OCI-LY7 (cell line): ENCODE measurements around the gene TOR2A. TPM values are rescaled to one million over a fixed set of nuclear protein-coding genes. Genes with fewer than 3 reads are reported as not detected.

Source experiments
- BruUV-seq: library from RNA; stranded (reverse); fragments of 400-500 nt; replicated peaks from 2 replicates; lab custom pipeline; 2021; lab: Mats Ljungman, UMichigan
- CTCF ChIA-PET: fragments of 300-600 bp; sonication (Branson Sonifier 250); formaldehyde crosslinking; loops from one replicate; lab custom pipeline; 2022; ENCODE audit warnings: antibody characterized with exemption; ENCODE audit not compliant: unreplicated experiment; lab: Charles Lee
- POLR2A ChIA-PET: fragments of 300-600 bp; sonication (Branson Sonifier 250); formaldehyde crosslinking; loops from one replicate; lab custom pipeline; 2022; ENCODE audit warnings: antibody characterized with exemption; lab: Charles Lee
- DNase-seq: peaks from one replicate; pipeline ENCODE4 v3.0.0-alpha.2; 2015; ENCODE audit warnings: low spot score
- H2AFZ ChIP-seq: fragments of 200-600 bp; sonication (generic), shearing (Covaris generic); 2 replicates; pipeline ENCODE4 v1.6.1; 2014; ENCODE audit warnings: mild to moderate bottlenecking, antibody characterized with exemption, low read length, moderate library complexity
- H3K27ac ChIP-seq: fragments of 200-600 bp; sonication (generic); 2 replicates; pipeline ENCODE4 v1.5.1; 2014; ENCODE audit warnings: mixed run types, low read depth, mild to moderate bottlenecking, moderate library complexity, low read length, inconsistent platforms; ENCODE audit not compliant: poor library complexity, severe bottlenecking
- H3K36me3 ChIP-seq: fragments of 200-600 bp; sonication (generic); 2 replicates; pipeline ENCODE4 v1.6.1; 2014; ENCODE audit warnings: mild to moderate bottlenecking, antibody characterized with exemption, low read length, moderate library complexity, mixed read lengths; ENCODE audit not compliant: insufficient read depth
- H3K4me1 ChIP-seq: fragments of 200-600 bp; sonication (generic); 2 replicates; pipeline ENCODE4 v1.5.1; 2014; ENCODE audit warnings: mild to moderate bottlenecking, low read length; ENCODE audit not compliant: insufficient read depth, poor library complexity, severe bottlenecking
- H3K4me2 ChIP-seq: fragments of 200-600 bp; sonication (generic); 2 replicates; pipeline ENCODE4 v1.6.1; 2014; ENCODE audit warnings: mild to moderate bottlenecking, low read length
- H3K4me3 ChIP-seq: fragments of 200-600 bp; sonication (generic); 2 replicates; pipeline ENCODE4 v1.5.1; 2014; ENCODE audit warnings: mild to moderate bottlenecking, low read depth, low read length; ENCODE audit not compliant: poor library complexity, severe bottlenecking
- H3K79me2 ChIP-seq: fragments of 200-600 bp; sonication (generic); 2 replicates; pipeline ENCODE4 v1.6.1; 2016; ENCODE audit warnings: low read depth, mild to moderate bottlenecking, low read length, moderate library complexity, mixed read lengths; ENCODE audit not compliant: insufficient read depth
- H3K9me2 ChIP-seq: fragments of 200-600 bp; sonication (generic); 2 replicates; pipeline ENCODE4 v1.6.1; 2016; ENCODE audit warnings: mild to moderate bottlenecking, low read length, mixed read lengths; ENCODE audit not compliant: insufficient read depth
- H3K9me3 ChIP-seq: fragments of 200-600 bp; sonication (generic); 2 replicates; pipeline ENCODE4 v1.6.1; 2014; ENCODE audit warnings: mild to moderate bottlenecking, mixed run types, low read length, mixed read lengths
- H4K20me1 ChIP-seq: fragments of 200-600 bp; sonication (generic); 2 replicates; pipeline ENCODE4 v1.6.1; 2014; ENCODE audit warnings: mild to moderate bottlenecking, antibody characterized with exemption, low read length, moderate library complexity, mixed read lengths; ENCODE audit not compliant: insufficient read depth
- EZH2phosphoT487 ChIP-seq: fragments of 200-600 bp; sonication (generic); IDR thresholded peaks from 2 replicates; pipeline ENCODE4 v1.6.1; 2018; ENCODE audit warnings: low read depth, borderline replicate concordance, mild to moderate bottlenecking, mixed run types, antibody characterized with exemption, low read length, moderate library complexity, mixed read lengths
- intact Hi-C: fragments of 100-400 bp; cut with micrococcal nuclease; formaldehyde crosslinking; loops from one replicate; pipeline ENCODE4 v1.10.0; 2022; ENCODE audit not compliant: unreplicated experiment
- total RNA-seq, 2 experiments: library from RNA; depleted of rRNA in 1 of 2; stranded (reverse); fragments of >200 nt in 1 of 2; shearing (Covaris generic) in 1 of 2; gene quantifications; 2 replicates each; pipeline ENCODE4 v1.2.3, GENCODE V29; 2014 to 2022
- TF ChIP-seq, protein P1 (sequence below): fragments of 200-600 bp; sonication (generic); conservative IDR thresholded peaks from 2 replicates; pipeline ENCODE4 v1.5.1; 2014; ENCODE audit warnings: mild to moderate bottlenecking, antibody characterized with exemption, low read length, moderate library complexity, mixed read lengths

The TOR2A gene
- total RNA-seq, 2 experiments from 2014 or later: 13.9 to 17.9 TPM

DNA sequence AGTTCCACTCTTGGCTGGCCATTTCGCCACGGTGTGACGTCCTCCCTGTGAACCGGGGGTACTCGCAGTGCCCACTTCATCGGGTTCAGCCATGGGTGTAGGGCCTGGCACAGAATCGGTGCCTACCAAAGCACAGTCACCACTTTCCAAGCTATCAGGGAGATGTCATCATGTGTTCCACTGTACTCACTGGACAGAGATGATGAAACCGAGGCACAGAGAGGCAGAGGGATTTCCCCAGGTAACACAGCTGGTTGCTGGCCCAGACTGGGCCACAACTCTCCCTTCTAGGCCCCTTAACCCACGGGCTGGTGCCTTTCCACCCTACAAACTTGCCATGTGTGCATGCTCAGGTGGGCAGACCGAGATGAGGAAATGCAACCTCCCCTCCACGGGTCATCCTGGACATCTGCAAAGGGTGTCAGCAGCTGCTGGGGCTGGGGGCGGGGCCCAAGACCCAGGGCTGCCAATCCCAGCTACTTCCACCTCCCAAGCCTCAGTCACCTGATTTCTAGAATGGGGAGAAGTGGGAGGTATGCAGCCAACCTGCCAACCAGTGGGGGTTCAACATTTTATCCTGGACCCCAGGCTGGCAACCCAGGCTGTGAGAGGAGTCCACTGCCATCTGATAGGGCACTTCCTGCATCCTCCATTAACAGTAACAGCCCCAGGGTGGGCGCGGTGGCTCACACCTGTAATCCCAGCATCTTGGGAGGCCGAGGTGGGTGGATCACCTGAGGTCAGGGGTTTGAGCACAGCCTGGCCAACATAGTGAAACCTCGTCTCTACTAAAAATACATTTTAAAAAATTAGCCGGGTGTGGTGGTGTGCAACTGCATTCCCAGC is 44.3 kb upstream of the TOR2A start:
- Histone ChIP-seq H3K9me2 (no peaks in the 10 kb centered on the region), H3K9me3 (no peaks in the 10 kb centered on the region), H3K27ac (peak overlapping the region; percentile 95), H3K36me3 (peaks cover 12% of the 10 kb centered on the region; the same call in 1 of the 2 replicates), H3K4me1 (peaks cover 72% of the 10 kb centered on the region), H3K4me3 (peak overlapping the region; percentile 88), H3K4me2 (peak overlapping the region; percentile 93), H2AFZ (no peak overlapping the region), H3K79me2 (peaks cover 46% of the 10 kb centered on the region), H4K20me1 (no peaks in the 10 kb centered on the region)
- ChIA-PET CTCF (interaction anchor here (0.6 kb wide), 1 partner anchor 190 kb away, joined by 4 read pairs; no protein-coding TSS in a partner anchor), POLR2A (interaction anchor here (0.7 to 2.6 kb wide), 7 partner anchors 8 to 204 kb away, joined by 3 to 8 read pairs (median 4); no protein-coding TSS in a partner anchor)
- TF ChIP-seq, protein P1, sequence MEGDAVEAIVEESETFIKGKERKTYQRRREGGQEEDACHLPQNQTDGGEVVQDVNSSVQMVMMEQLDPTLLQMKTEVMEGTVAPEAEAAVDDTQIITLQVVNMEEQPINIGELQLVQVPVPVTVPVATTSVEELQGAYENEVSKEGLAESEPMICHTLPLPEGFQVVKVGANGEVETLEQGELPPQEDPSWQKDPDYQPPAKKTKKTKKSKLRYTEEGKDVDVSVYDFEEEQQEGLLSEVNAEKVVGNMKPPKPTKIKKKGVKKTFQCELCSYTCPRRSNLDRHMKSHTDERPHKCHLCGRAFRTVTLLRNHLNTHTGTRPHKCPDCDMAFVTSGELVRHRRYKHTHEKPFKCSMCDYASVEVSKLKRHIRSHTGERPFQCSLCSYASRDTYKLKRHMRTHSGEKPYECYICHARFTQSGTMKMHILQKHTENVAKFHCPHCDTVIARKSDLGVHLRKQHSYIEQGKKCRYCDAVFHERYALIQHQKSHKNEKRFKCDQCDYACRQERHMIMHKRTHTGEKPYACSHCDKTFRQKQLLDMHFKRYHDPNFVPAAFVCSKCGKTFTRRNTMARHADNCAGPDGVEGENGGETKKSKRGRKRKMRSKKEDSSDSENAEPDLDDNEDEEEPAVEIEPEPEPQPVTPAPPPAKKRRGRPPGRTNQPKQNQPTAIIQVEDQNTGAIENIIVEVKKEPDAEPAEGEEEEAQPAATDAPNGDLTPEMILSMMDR: no peak
- no peak for TF ChIP-seq EZH2phosphoT487
- intact Hi-C loops: loop anchor here (5.0 kb wide), 2 partner anchors 203 to 288 kb away; partner anchors contain the start of genes EEIG1, NAIF1 and SLC25A25
- BruUV-seq: no TSS peak
- DNase-seq: peak; percentile 94

DNA sequence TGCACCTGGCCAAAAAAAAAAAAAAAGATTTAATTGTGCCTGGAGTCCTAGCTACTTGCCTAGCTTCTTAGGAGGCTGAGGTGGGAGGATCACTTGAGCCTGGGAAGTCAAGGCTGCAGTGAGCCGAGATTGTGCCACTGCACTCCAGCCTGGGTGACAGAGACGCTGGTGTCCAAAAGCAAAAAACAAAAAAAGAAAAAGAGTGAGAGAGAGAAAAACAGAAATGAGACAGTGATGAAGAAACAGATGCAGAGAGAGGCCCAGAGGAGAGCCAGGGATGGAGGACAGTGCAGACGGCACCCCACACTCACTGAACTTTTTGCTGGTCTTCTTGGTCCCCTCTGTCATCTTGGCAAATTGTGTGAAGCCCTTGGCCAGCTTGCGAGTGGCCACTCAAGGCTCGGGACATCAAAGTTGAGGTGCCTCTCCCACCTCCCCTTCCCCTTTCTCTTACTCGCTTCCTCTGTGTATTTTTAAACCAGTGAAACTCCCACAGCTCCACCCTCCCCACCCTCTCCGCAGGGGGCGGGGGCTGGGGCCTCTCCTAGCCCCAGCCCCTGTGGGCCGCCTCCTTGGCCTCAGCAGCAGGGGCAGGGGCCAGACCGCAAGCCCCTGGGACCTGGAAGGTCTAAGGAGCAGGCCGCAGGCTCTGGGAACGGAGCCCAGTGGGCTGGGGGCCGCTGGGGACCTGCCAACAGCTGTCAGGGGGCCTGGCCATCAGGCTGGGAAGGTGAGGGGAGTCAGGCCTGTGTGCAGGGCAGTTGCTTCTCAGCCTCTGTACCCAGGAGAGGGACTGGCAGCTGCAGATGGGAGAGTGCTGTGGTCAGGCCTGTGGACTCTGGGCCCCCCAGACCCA is 43.4 kb upstream of the TOR2A start, which contains the start of gene SH2D3C:
TSS of gene SH2D3C (minus strand) at position 387 of the 856 bp plus-strand sequence. CDS start at position 348, 39 bp downstream.
- Histone ChIP-seq H2AFZ (no peak within 1 kb of the TSS), H3K9me3 (no peaks in the 10 kb centered on the region), H3K4me3 (peak within 1 kb of the TSS; percentile 88), H3K27ac (peak within 1 kb of the TSS; percentile 95), H3K4me1 (peaks cover 70% of the 10 kb centered on the region), H3K36me3 (peaks cover 20% of the 10 kb centered on the region), H3K4me2 (peak within 1 kb of the TSS; percentile 93), H3K9me2 (no peaks in the 10 kb centered on the region), H3K79me2 (peaks cover 46% of the 10 kb centered on the region), H4K20me1 (no peaks in the 10 kb centered on the region)
- TSS peak; percentile 85 for BruUV-seq
- DNase-seq: peak; percentile 77
- intact Hi-C loops: loop anchor here (1.0 to 5.0 kb wide), 3 partner anchors 8 to 289 kb away; partner anchors contain the start of genes CDK9, EEIG1, NAIF1 and SLC25A25
- POLR2A ChIA-PET: interaction anchor here (0.7 to 2.6 kb wide), 8 partner anchors 8 to 328 kb away, joined by 3 to 8 read pairs (median 4); no protein-coding TSS in a partner anchor
- TF ChIP-seq, protein P1: no peak
- no peak for TF ChIP-seq EZH2phosphoT487
- CTCF ChIA-PET: interaction anchor here (0.6 kb wide), 1 partner anchor 190 kb away, joined by 4 read pairs; no protein-coding TSS in a partner anchor
